ENCODE measurements around the gene AGBL4. TPM values are rescaled to one million over a fixed set of nuclear protein-coding genes. Genes with fewer than 3 reads are reported as not detected.

AGBL4 gene
- polyA plus RNA-seq, 3 donors = 0.05 TPM; not detected in 2

- no peak for DNase-seq
- Histone ChIP-seq H3K9ac (ENCODE audit: insufficient read depth, low read length, poor library complexity, severe bottlenecking) (no peak overlapping the region), H3K4me3 (replicated peaks in 1 of 3; ENCODE audit: low read depth in 2 of 3, low read length in 3 of 3) (no peak overlapping the region), H2AFZ (ENCODE audit: insufficient read depth, low read depth, low read length, poor library complexity, severe bottlenecking) (no peak overlapping the region), H3K27ac (ENCODE audit: low read depth in 1 of 2, low read length in 2 of 2) (no peak overlapping the region), H3K79me2 (ENCODE audit: insufficient read depth, low read length) (no peaks in the 10 kb centered on the region), H3K9me3 (replicated peaks in 1 of 2; ENCODE audit: control insufficient read depth in 1 of 2, insufficient read depth in 1 of 2, low read length in 2 of 2) (no peaks in the 10 kb centered on the region), H3K4me1 (ENCODE audit: control insufficient read depth in 1 of 2, insufficient read depth in 2 of 2, low read length in 2 of 2) (no peaks in the 10 kb centered on the region), H4K20me1 (ENCODE audit: insufficient read depth, low read length) (no peaks in the 10 kb centered on the region), H3K36me3 (replicated peaks in 1 of 2; ENCODE audit: control insufficient read depth in 1 of 2, insufficient read depth in 2 of 2, low read length in 2 of 2) (no peaks in the 10 kb centered on the region), H3K4me2 (replicated peaks; ENCODE audit: extremely low read depth, low read length, poor library complexity, severe bottlenecking) (no peak overlapping the region), H3K27me3 (ENCODE audit: control insufficient read depth in 2 of 2, insufficient read depth in 2 of 2, low read length in 2 of 2) (no peaks in the 10 kb centered on the region)
- intact Hi-C loops (cut with micrococcal nuclease) = no loop called here
- 90% methylated on average over 2 of the region's 4 CpGs for WGBS (ENCODE audit: insufficient coverage)
- H3K27me3 Mint-ChIP-seq (ENCODE audit: low read depth in 3 of 3) = no peaks in the 10 kb centered on the region
- no peaks in the 10 kb centered on the region for H3K36me3 Mint-ChIP-seq
- peaks cover 11% of the 10 kb centered on the region for H3K4me1 Mint-ChIP-seq
- no peak overlapping the region for H3K27ac Mint-ChIP-seq
- no peak for TF ChIP-seq CTCF (IDR thresholded peaks at IDR 0.05)
- H3K4me3 Mint-ChIP-seq = no peak overlapping the region
- H3K9me3 Mint-ChIP-seq = no peaks in the 10 kb centered on the region
These were observed 1451.6 kb downstream of the AGBL4 start for GRCh38 chr1:48572134-48572533.

DNA sequence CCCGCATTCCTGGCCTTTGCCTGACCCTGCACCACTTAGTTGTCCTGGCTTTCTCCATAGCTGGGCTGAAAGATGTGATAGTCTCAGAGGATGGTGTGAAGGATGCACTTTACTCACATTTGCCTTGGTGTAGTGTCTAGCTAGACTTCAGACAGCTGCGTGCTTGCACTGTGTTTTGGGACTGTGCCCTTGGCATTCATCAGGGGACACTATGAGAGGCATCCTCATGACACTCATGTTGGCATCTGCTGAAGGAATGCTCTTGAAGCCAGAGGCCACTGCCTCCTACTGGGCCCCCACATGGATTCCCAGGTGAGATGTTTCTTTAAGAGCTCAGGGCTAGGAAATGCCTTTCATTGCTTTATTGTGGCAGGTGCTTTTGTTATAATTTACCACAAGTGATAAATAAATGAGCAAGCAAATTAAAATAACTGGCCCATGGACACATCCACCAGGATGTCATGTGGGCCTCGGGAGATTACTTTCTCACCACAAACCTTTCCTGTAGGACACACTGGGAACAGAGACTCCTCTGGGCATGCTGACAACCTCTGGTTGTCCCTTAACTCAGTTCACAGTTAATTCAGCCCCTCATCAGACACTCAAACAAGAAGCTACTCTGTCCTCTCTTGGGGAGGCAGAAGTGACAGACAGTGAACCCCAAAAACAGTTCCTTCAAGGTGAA lies 1452.3 kb downstream of the AGBL4 start:
- H2AFZ ChIP-seq (ENCODE audit: insufficient read depth, low read depth, low read length, poor library complexity, severe bottlenecking) = no peak overlapping the region
- no peak overlapping the region for H3K27ac Mint-ChIP-seq
- H3K27me3 ChIP-seq (ENCODE audit: control insufficient read depth in 2 of 2, insufficient read depth in 2 of 2, low read length in 2 of 2) = no peaks in the 10 kb centered on the region
- H3K27ac ChIP-seq (ENCODE audit: low read depth in 1 of 2, low read length in 2 of 2) = no peak overlapping the region
- no peak for TF ChIP-seq CTCF (IDR thresholded peaks at IDR 0.05)
- no peaks in the 10 kb centered on the region for H3K36me3 ChIP-seq (replicated peaks in 1 of 2; ENCODE audit: control insufficient read depth in 1 of 2, insufficient read depth in 2 of 2, low read length in 2 of 2)
- no peak overlapping the region for H3K4me2 ChIP-seq (replicated peaks; ENCODE audit: extremely low read depth, low read length, poor library complexity, severe bottlenecking)
- no peaks in the 10 kb centered on the region for H3K27me3 Mint-ChIP-seq (ENCODE audit: low read depth in 3 of 3)
- H3K79me2 ChIP-seq (ENCODE audit: insufficient read depth, low read length) = no peaks in the 10 kb centered on the region
- no peaks in the 10 kb centered on the region for H3K36me3 Mint-ChIP-seq
- WGBS (ENCODE audit: insufficient coverage) = 66% methylated on average over 2 of the region's 3 CpGs
- no peaks in the 10 kb centered on the region for H3K9me3 Mint-ChIP-seq
- intact Hi-C loops (cut with micrococcal nuclease) = no loop called here
- H3K4me3 Mint-ChIP-seq = no peak overlapping the region
- H3K4me1 Mint-ChIP-seq = peaks cover 6% of the 10 kb centered on the region
- no peaks in the 10 kb centered on the region for H3K9me3 ChIP-seq (replicated peaks in 1 of 2; ENCODE audit: control insufficient read depth in 1 of 2, insufficient read depth in 1 of 2, low read length in 2 of 2)
- DNase-seq = no peak
- H3K4me1 ChIP-seq (ENCODE audit: control insufficient read depth in 1 of 2, insufficient read depth in 2 of 2, low read length in 2 of 2) = no peaks in the 10 kb centered on the region
- H3K4me3 ChIP-seq (replicated peaks in 1 of 3; ENCODE audit: low read depth in 2 of 3, low read length in 3 of 3) = no peak overlapping the region
- H4K20me1 ChIP-seq (ENCODE audit: insufficient read depth, low read length) = no peaks in the 10 kb centered on the region
- H3K9ac ChIP-seq (ENCODE audit: insufficient read depth, low read length, poor library complexity, severe bottlenecking) = no peak overlapping the region
